Measurements from ENCODE around the gene KAT6B. TPM values are rescaled to one million over a fixed set of nuclear protein-coding genes. Genes with fewer than 3 reads are reported as not detected.

The KAT6B gene
- total and polyA plus RNA-seq, 10 of the 15 experiments (the other 5 are each of a cell fraction or from before 2014, with no cell fraction given) = 2.7 to 22.6 (median 15.7) TPM

GRCh38 chr10:74926791-74927585, 100.6 kb downstream of the KAT6B start (continued):
- no peak for TF ChIP-seq ZZZ3 (IDR thresholded peaks at IDR 0.05; ENCODE audit: control insufficient read depth, insufficient read length, low read depth)
- no peak for TF ChIP-seq SUPT20H (IDR thresholded peaks at IDR 0.05; ENCODE audit: borderline replicate concordance, control insufficient read depth, low read depth, low read length)
- no peak for TF ChIP-seq HDAC6 (IDR thresholded peaks at IDR 0.05; ENCODE audit: unreplicated experiment)

GRCh38 chr10:74927701-74928100, 101.3 kb downstream of the KAT6B start:
- RAD21 ChIA-PET (ENCODE audit: unreplicated experiment) = no interaction called here
- ATAC-seq = no peak
- SMC1A ChIA-PET (ENCODE audit: uncharacterized antibody, unreplicated experiment) = interaction anchor here (0.7 to 1.5 kb wide), 4 partner anchors 12 to 59 kb away, joined by 3 to 5 read pairs (median 4); no protein-coding TSS in a partner anchor
- intact Hi-C loops (cut with micrococcal nuclease; ENCODE audit: unreplicated experiment) (no loop called here), in situ Hi-C loops (cut with MboI) (no loop called here)
- Histone ChIP-seq H3K4me1 (ENCODE audit: control insufficient read depth, insufficient read depth, low read length) (no peaks in the 10 kb centered on the region), H3K9me3 (replicated peaks; ENCODE audit: control insufficient read depth, insufficient read depth, low read length) (no peaks in the 10 kb centered on the region), H3K9ac (ENCODE audit: control insufficient read depth, insufficient read depth, low read length) (no peak overlapping the region), H3K36me3 (ENCODE audit: control insufficient read depth in 2 of 2, insufficient read depth in 2 of 2, low read length in 1 of 2) (no peaks in the 10 kb centered on the region), H3K4me3 (no peak overlapping the region), H3K27me3 (replicated peaks in 1 of 2; ENCODE audit: control insufficient read depth in 2 of 2, insufficient read depth in 2 of 2, low read length in 1 of 2) (no peaks in the 10 kb centered on the region), H4K20me1 (ENCODE audit: control insufficient read depth, insufficient read depth) (no peaks in the 10 kb centered on the region), H3K79me2 (ENCODE audit: control insufficient read depth, insufficient read depth, low read length) (peaks cover 4% of the 10 kb centered on the region), H3K4me2 (ENCODE audit: control insufficient read depth, insufficient read depth) (no peak overlapping the region), H3K27ac (ENCODE audit: control insufficient read depth, insufficient read depth) (no peak overlapping the region), H2AFZ (ENCODE audit: control insufficient read depth, low read depth, low read length) (no peak overlapping the region)
- CTCF ChIA-PET = interaction anchor here (1.0 to 1.7 kb wide), 2 partner anchors 26 to 30 kb away, joined by 3 to 6 read pairs; no protein-coding TSS in a partner anchor
- TF ChIP-seq HCFC1 (IDR thresholded peaks at IDR 0.05; ENCODE audit: low read length) = no peak
- no peak for TF ChIP-seq IKZF1 (conservative IDR thresholded peaks at IDR 0.05)
- no peak for TF ChIP-seq MEF2B (IDR thresholded peaks at IDR 0.05; ENCODE audit: partially characterized antibody, poor library complexity, severe bottlenecking)
- no peak for TF ChIP-seq FOXK2 (IDR thresholded peaks at IDR 0.05)
- TF ChIP-seq EP300 (IDR thresholded peaks at IDR 0.05; ENCODE audit: borderline replicate concordance in 1 of 2, control insufficient read depth in 1 of 2, low read depth in 2 of 2, low read length in 2 of 2) = no peak
- no peak for TF ChIP-seq TCF7 (IDR thresholded peaks at IDR 0.05; ENCODE audit: borderline replicate concordance)
- TF ChIP-seq USF2 (IDR thresholded peaks at IDR 0.05; ENCODE audit: borderline replicate concordance, low read depth, low read length) = no peak
- no peak for TF ChIP-seq BHLHE40 (IDR thresholded peaks at IDR 0.05; ENCODE audit: borderline replicate concordance in 1 of 2, low read depth in 2 of 2, low read length in 1 of 2)
- TF ChIP-seq NBN (IDR thresholded peaks at IDR 0.05) = no peak
- no peak for TF ChIP-seq EED (IDR thresholded peaks at IDR 0.05; ENCODE audit: low read depth)
- no peak for TF ChIP-seq DPF2 (IDR thresholded peaks at IDR 0.05)
- no peak for TF ChIP-seq RBBP5 (conservative IDR thresholded peaks at IDR 0.05)
- no peak for TF ChIP-seq MYB (IDR thresholded peaks at IDR 0.05; ENCODE audit: borderline replicate concordance, low read depth, low read length)
- TF ChIP-seq CTCF (IDR thresholded peaks at IDR 0.05 in 2 of 3, conservative IDR thresholded peaks at IDR 0.05 in 1 of 3; ENCODE audit: control insufficient read depth in 2 of 3, extremely low read depth in 1 of 3, insufficient read depth in 1 of 3, low read depth in 3 of 3, low read length in 3 of 3) = no peak
- no peak for TF ChIP-seq NR2C1 (IDR thresholded peaks at IDR 0.05)
- TF ChIP-seq RAD21 (IDR thresholded peaks at IDR 0.05; ENCODE audit: insufficient read depth, low read depth, low read length) = no peak
- no peak for TF ChIP-seq ZNF274 (IDR thresholded peaks at IDR 0.05; ENCODE audit: insufficient read depth, insufficient read length)
- no peak for TF ChIP-seq BRCA1 (IDR thresholded peaks at IDR 0.05; ENCODE audit: low read depth, low read length)
- FAIRE-seq = no peak
- WGBS (ENCODE audit: insufficient coverage, insufficient replicate concordance, low lambda C conversion rate, missing lambda C conversion rate) = 96% methylated on average over 2 of the region's 2 CpGs
- POLR2A ChIA-PET = interaction anchor here (1.0 to 1.1 kb wide), 2 partner anchors 9 to 11 kb away, joined by 3 read pairs; no protein-coding TSS in a partner anchor
- no TSS peak for BruUV-seq (replicated peaks)
- DNase-seq (ENCODE audit: low read depth, low spot score) = no peak
